Measurements from ENCODE around the gene EFCAB3. TPM values are rescaled to one million over a fixed set of nuclear protein-coding genes. Genes with fewer than 3 reads are reported as not detected.

The EFCAB3 gene
- polyA plus RNA-seq, 1 donor (not counting 4 experiments of a cell fraction or from before 2014, with no cell fraction given), result not detected

GRCh38 chr17:62343764-62344270, 36.5 kb upstream of the EFCAB3 start:
- dilution Hi-C loops (cut with MboI; ENCODE audit: extremely low pct_ligation_motif_present, low sequenced_read_pairs), result no loop called here
- no peaks in the 10 kb centered on the region for H4K20me1 ChIP-seq (ENCODE audit: control insufficient read depth, extremely low read depth, insufficient read depth, low read length)
- H3K36me3 ChIP-seq (ENCODE audit: control insufficient read depth in 2 of 2, extremely low read depth in 1 of 2, insufficient read depth in 2 of 2, low read length in 2 of 2), result no peaks in the 10 kb centered on the region
- no peaks in the 10 kb centered on the region for H3K9me3 ChIP-seq (ENCODE audit: control insufficient read depth, low read depth, low read length)
- FAIRE-seq (no peak), DNase-seq (ENCODE audit: low read depth, low spot score) (no peak)
- TF ChIP-seq EZH2 (IDR thresholded peaks at IDR 0.05; ENCODE audit: low read length), result no peak
- TF ChIP-seq, protein P1, sequence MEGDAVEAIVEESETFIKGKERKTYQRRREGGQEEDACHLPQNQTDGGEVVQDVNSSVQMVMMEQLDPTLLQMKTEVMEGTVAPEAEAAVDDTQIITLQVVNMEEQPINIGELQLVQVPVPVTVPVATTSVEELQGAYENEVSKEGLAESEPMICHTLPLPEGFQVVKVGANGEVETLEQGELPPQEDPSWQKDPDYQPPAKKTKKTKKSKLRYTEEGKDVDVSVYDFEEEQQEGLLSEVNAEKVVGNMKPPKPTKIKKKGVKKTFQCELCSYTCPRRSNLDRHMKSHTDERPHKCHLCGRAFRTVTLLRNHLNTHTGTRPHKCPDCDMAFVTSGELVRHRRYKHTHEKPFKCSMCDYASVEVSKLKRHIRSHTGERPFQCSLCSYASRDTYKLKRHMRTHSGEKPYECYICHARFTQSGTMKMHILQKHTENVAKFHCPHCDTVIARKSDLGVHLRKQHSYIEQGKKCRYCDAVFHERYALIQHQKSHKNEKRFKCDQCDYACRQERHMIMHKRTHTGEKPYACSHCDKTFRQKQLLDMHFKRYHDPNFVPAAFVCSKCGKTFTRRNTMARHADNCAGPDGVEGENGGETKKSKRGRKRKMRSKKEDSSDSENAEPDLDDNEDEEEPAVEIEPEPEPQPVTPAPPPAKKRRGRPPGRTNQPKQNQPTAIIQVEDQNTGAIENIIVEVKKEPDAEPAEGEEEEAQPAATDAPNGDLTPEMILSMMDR (optimal IDR thresholded peaks at IDR 0.05 in 1 of 3, IDR thresholded peaks at IDR 0.05 in 1 of 3, conservative IDR thresholded peaks at IDR 0.05 in 1 of 3; ENCODE audit: extremely low read depth in 1 of 3, insufficient read depth in 2 of 3, low read length in 3 of 3), result no peak
- no peaks in the 10 kb centered on the region for H3K9me1 ChIP-seq (ENCODE audit: control insufficient read depth, extremely low read depth, insufficient read depth, low read length)
- no peaks in the 10 kb centered on the region for H3K27me3 ChIP-seq (ENCODE audit: control insufficient read depth, extremely low read depth, insufficient read depth, low read length)
- no peaks in the 10 kb centered on the region for H3K4me1 ChIP-seq (ENCODE audit: control insufficient read depth, extremely low read depth, insufficient read depth, low read length)
- no peaks in the 10 kb centered on the region for H3K79me2 ChIP-seq (ENCODE audit: control insufficient read depth, insufficient read depth, low read length)
- no peak overlapping the region for H2AFZ ChIP-seq (ENCODE audit: control insufficient read depth, low read length)
- no peak overlapping the region for H3K27ac ChIP-seq (ENCODE audit: control insufficient read depth, insufficient read depth, low read length)
- H3K4me3 ChIP-seq (ENCODE audit: control insufficient read depth in 2 of 3, extremely low read depth in 1 of 3, insufficient read depth in 2 of 3, low read depth in 1 of 3, low read length in 3 of 3), result no peak overlapping the region
- no peak overlapping the region for H3K4me2 ChIP-seq (ENCODE audit: control insufficient read depth, extremely low read depth, insufficient read depth, low read depth, low read length)
- no peak overlapping the region for H3K9ac ChIP-seq (ENCODE audit: control insufficient read depth, extremely low read depth, insufficient read depth, low read length)

DNA sequence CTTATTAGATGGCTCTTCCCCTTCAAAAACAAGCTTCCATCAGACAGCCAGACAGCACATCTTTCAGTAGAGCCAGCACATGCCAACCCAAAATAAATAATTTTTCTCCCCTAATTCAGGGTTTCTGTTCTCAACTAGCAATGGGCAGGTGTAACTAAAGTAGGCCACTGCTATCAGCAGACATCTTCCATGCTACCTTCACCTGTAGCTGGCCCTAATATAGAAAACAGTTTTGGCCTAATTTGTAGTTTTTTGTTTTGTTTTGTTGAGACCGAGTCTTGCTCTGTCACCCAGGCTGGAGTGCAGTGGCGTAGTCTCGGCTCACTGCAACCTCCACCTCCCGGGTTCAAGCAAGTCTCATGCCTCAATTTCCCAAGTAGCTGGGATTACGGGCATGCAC, 29.2 kb upstream of the EFCAB3 start:
- no peak for DNase-seq (ENCODE audit: low read depth, low spot score)
- H3K9ac ChIP-seq (ENCODE audit: control insufficient read depth, extremely low read depth, insufficient read depth, low read length), result no peak overlapping the region
- dilution Hi-C loops (cut with MboI; ENCODE audit: extremely low pct_ligation_motif_present, low sequenced_read_pairs), result no loop called here
- H3K4me1 ChIP-seq (ENCODE audit: control insufficient read depth, extremely low read depth, insufficient read depth, low read length), result no peaks in the 10 kb centered on the region
- no peak overlapping the region for H3K4me3 ChIP-seq (ENCODE audit: control insufficient read depth in 2 of 3, extremely low read depth in 1 of 3, insufficient read depth in 2 of 3, low read depth in 1 of 3, low read length in 3 of 3)
- no peaks in the 10 kb centered on the region for H3K9me3 ChIP-seq (ENCODE audit: control insufficient read depth, low read depth, low read length)
- H3K27me3 ChIP-seq (ENCODE audit: control insufficient read depth, extremely low read depth, insufficient read depth, low read length), result no peaks in the 10 kb centered on the region
- H3K9me1 ChIP-seq (ENCODE audit: control insufficient read depth, extremely low read depth, insufficient read depth, low read length), result no peaks in the 10 kb centered on the region
- no peaks in the 10 kb centered on the region for H3K36me3 ChIP-seq (ENCODE audit: control insufficient read depth in 2 of 2, extremely low read depth in 1 of 2, insufficient read depth in 2 of 2, low read length in 2 of 2)
- TF ChIP-seq, protein P1 (optimal IDR thresholded peaks at IDR 0.05 in 1 of 3, IDR thresholded peaks at IDR 0.05 in 1 of 3, conservative IDR thresholded peaks at IDR 0.05 in 1 of 3; ENCODE audit: extremely low read depth in 1 of 3, insufficient read depth in 2 of 3, low read length in 3 of 3), result no peak
- TF ChIP-seq EZH2 (IDR thresholded peaks at IDR 0.05; ENCODE audit: low read length), result no peak
- H4K20me1 ChIP-seq (ENCODE audit: control insufficient read depth, extremely low read depth, insufficient read depth, low read length), result no peaks in the 10 kb centered on the region
- H3K79me2 ChIP-seq (ENCODE audit: control insufficient read depth, insufficient read depth, low read length), result no peaks in the 10 kb centered on the region
- no peak overlapping the region for H3K27ac ChIP-seq (ENCODE audit: control insufficient read depth, insufficient read depth, low read length)
- no peak for FAIRE-seq
- H3K4me2 ChIP-seq (ENCODE audit: control insufficient read depth, extremely low read depth, insufficient read depth, low read depth, low read length), result no peak overlapping the region
- H2AFZ ChIP-seq (ENCODE audit: control insufficient read depth, low read length), result no peak overlapping the region

All from keratinocyte (primary cell).